T follicular helper cell (primary cell): Measurements from ENCODE around the gene GPALPP1.
"Not testable (repeated sequence)": the region's sequence is repeated elsewhere in the genome, so short reads cannot be mapped to it uniquely, and the experiment has no call there.

ENCODE experiments used
- DNase-seq: peaks from one replicate; pipeline ENCODE4 v3.0.0-alpha.2; 2020; ENCODE audit warnings: low read depth

GPALPP1 gene

DNA sequence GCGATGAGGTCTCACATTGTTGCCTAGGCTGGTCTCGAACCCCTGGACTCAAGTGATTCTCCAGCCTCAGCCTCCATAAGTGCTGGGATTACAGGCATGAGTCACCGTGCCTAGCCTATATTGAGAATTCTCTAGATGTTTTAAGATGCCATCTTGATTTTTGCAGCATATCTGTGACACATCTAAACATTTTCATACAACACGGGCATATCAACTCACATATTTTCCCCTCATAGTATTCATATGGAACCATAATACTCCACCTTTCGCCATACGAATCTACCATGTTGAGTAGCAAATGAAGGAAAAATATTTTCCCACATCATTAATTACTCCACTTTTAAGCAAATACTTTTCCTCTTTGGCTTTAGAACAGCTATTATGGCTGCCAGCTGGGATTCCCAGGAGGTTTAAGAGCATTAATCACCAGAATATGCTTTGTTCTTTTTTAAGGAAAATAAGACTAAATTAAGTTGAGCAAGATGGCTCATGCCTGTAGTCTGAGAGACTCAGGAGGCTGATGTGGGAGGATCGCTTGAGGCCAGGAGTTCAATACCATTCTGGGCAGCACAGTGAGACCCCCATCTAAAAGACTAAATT is 74.0 kb downstream of the GPALPP1 start:
- DNase-seq, result no peak

DNA sequence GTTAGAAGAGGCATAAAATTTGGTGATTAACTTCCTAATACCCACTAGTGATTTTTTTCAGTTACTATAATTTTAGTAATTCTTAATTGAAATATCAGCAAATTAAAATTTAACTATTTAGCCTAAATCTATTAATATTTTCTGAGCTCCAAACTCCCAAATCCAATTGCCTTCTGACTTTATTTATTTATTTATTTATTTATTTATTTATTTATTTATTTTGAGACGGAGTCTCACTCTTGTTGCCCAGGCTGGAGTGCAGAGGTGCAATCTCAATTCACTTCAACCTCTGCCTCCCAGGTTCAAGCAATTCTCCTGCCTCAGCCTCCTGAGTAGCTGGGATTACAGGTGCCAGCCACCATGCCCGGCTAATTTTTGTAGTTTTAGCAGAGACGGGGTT is 74.6 kb downstream of the GPALPP1 start:
- not testable (repeated sequence) for DNase-seq

DNA sequence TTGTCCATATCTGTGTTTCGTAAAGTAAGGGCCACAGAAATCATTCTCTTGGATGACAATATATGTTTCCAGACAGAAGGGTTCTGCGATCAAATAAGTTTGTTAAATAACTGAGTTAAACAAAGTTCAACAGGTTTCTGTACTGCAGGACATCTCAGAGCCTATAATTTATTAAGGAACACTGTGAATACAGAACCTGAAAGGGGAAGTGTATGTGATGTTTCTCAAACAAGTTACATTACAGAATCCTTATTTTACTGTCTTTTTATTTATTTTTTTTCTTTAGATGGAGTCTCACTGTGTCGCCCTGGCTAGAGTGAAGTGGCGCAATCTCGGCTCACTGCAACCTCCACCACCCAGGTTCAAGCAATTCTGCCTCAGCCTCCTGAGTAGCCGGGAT is 75.6 kb downstream of the GPALPP1 start:
- DNase-seq, result no peak

DNA sequence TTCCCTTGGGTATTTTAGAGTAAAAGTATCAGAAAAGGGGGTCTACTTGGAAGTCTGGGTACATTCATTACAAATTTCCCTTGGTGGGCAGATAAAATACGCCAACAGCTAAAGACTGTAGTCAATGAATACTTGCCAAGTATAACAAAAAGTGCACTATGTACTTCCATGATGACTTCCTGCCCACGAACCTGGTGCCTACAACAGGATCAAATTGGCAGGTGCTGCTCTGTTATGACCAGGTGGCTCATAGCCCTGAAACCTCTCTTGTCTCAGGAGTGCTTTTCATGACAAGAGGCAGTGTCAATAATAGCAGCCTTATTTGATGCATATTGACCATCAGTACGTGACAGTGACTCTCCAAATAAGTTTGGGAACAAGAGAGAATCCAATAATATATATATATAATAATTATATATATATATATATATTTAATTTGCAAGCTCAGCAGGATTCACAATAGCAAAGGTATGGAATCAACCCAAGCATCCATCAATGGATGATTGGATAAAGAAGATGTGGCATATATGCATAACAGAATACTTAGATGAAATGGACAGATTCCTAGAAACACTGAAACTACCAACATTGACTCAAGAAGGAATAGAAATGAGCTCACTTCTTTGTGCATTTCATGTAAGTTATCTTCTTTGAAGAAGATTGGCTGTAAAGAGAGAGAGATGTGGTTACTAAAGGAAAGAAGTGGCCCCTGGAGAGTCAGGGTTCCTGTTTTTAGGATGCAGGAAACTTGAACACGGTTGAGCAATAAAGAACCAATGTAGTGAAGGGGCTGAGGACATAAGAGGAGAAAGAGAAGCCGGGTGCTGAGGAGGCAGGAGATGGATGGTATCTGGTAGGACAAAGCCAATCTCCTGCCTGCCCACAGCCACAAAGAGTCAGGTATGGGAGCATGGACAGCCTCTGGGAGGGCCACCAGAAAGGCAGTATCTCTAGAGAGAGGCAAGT is 79.0 kb downstream of the GPALPP1 start:
- no peak for DNase-seq

DNA sequence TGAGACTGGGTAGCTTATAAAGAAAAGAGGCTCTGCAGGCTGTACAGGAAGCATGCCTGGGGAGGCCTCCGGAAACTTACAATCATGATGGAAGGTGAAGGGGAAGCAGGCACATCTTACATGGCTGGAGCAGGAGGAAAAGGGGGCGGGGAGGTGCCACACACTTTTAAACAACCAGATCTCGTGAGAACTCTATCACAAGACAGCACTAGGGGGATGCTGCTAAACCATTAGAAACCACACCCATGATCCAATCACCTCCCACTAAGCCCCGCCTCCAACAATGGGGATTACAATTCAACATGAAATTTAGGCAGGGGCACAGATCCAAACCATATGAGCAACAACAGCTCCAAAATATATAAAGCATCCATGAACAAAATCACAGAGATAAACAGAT is 84.5 kb downstream of the GPALPP1 start:
- DNase-seq, result no peak

DNA sequence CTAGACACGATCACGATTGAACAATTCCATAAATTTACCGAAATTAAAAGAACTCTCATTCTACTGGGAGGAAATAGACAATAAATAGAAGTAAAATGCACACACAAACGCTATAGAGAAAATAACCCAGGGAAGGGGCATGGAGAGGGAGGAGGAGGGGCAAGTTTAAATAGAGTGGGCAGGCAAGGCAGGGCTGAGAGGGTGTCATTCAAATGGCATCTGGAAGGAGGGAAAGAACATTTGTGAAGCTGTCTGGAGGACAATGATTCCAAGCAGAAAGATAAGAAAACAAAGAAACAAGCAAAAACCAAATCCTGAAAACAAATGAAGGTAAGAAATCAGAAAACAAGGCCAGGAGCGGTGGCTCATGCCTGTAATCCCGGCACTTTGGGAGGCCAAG is 85.4 kb downstream of the GPALPP1 start:
- no peak for DNase-seq

DNA sequence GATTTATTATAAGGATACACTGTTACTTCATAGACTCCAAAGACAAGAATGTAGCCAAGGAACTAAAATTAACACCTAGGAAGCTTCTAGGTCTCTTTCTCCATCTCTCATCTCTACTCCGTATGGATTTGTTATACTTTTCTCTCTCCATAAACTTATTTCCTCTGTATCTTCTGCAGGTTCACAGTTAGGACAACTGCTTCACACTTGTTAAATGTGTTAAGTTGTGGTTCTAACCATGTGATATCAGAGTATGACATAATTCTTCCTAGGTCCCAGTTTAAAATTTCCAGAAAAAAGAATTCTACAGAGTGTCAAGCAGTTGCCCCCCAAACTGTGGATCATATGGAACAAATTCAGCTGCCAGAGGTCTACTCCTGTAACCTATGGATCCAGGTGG is 88.7 kb downstream of the GPALPP1 start:
- no peak for DNase-seq
